ENCODE results near the gene IMMT.

Gene IMMT

GRCh38 chr2:86226070-86226469 lies 30.8 kb upstream of the IMMT start:
- no peak for DNase-seq (ENCODE audit: low spot score)

GRCh38 chr2:86225581-86225980 lies 30.3 kb upstream of the IMMT start:
- peak; percentile 47 for DNase-seq (ENCODE audit: low spot score)

- DNase-seq (ENCODE audit: low spot score), result no peak
Measured at GRCh38 chr2:86224645-86225355, 29.5 kb upstream of the IMMT start.

- DNase-seq (ENCODE audit: low spot score), result no peak
Measured at GRCh38 chr2:86223927-86224560, 28.8 kb upstream of the IMMT start.

GRCh38 chr2:86223140-86223926 lies 28.1 kb upstream of the IMMT start:
- DNase-seq (ENCODE audit: low spot score), result no peak

- peak; percentile 55 for DNase-seq (ENCODE audit: low spot score)
Measured at GRCh38 chr2:86221066-86221684, 25.9 kb upstream of the IMMT start.

- DNase-seq (ENCODE audit: low spot score), result no peak
Measured at GRCh38 chr2:86219896-86220295, 24.6 kb upstream of the IMMT start.

GRCh38 chr2:86218124-86218523 lies 22.9 kb upstream of the IMMT start:
- no peak for DNase-seq (ENCODE audit: low spot score)

- no peak for DNase-seq (ENCODE audit: low spot score)
Measured at GRCh38 chr2:86216575-86217555, 21.6 kb upstream of the IMMT start.

- no peak for DNase-seq (ENCODE audit: low spot score)
Measured at GRCh38 chr2:86214503-86214832, 19.2 kb upstream of the IMMT start.

GRCh38 chr2:86213699-86214502 lies 18.6 kb upstream of the IMMT start:
- DNase-seq (ENCODE audit: low spot score), result no peak

GRCh38 chr2:86213056-86213455 lies 17.8 kb upstream of the IMMT start:
- no peak for DNase-seq (ENCODE audit: low spot score)

- DNase-seq (ENCODE audit: low spot score), result no peak
Measured at GRCh38 chr2:86211796-86212188, 16.5 kb upstream of the IMMT start.

- DNase-seq (ENCODE audit: low spot score), result no peak
Measured at GRCh38 chr2:86211033-86211795, 16.0 kb upstream of the IMMT start.

GRCh38 chr2:86204458-86204857 lies 9.2 kb upstream of the IMMT start:
- no peak for DNase-seq (ENCODE audit: low spot score)

GRCh38 chr2:86203614-86204013 lies 8.4 kb upstream of the IMMT start:
- DNase-seq (ENCODE audit: low spot score), result no peak

- DNase-seq (ENCODE audit: low spot score), result no peak
Measured at GRCh38 chr2:86202702-86203101, 7.4 kb upstream of the IMMT start.

GRCh38 chr2:86202336-86202692 lies 7.1 kb upstream of the IMMT start:
- DNase-seq (ENCODE audit: low spot score), result no peak

- no peak for DNase-seq (ENCODE audit: low spot score)
Measured at GRCh38 chr2:86201671-86202335, 6.5 kb upstream of the IMMT start.

All from CD4-positive, alpha-beta T cell treated with Interleukin-6 at 100 ng/mL for 8 hours (primary cell).